NCI-H2227 (cell line): ENCODE results near the gene SFTPB.
"Not testable (repeated sequence)": the region's sequence is repeated elsewhere in the genome, so short reads cannot be mapped to it uniquely, and the experiment has no call there.

ENCODE experiments used
- DNase-seq: peaks from one replicate; lab custom pipeline; 2025; ENCODE audit not compliant: unreplicated experiment; lab: John Stamatoyannopoulos, UW

Gene SFTPB

DNA sequence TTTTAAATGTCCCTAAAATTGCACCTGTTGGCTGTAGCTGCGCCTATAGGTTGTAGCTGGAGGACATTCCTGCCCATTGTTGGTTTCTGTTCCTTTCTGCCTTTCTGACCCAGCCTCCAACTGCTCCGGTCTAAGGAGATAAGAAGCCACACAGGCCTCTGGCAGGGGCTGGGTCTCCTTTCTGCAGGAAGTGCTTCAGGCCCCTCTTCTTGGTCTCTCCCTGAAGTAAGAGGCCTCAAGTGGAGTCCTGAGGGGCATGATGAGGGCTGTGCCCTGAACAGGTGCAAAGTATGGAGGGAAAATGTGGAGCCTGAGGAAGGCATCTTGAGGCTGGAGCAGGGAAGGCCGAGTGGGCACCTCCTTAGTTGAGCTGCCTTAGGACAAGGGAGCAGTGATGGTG lies 10.4 kb upstream of the SFTPB start:
- no peak for DNase-seq

DNA sequence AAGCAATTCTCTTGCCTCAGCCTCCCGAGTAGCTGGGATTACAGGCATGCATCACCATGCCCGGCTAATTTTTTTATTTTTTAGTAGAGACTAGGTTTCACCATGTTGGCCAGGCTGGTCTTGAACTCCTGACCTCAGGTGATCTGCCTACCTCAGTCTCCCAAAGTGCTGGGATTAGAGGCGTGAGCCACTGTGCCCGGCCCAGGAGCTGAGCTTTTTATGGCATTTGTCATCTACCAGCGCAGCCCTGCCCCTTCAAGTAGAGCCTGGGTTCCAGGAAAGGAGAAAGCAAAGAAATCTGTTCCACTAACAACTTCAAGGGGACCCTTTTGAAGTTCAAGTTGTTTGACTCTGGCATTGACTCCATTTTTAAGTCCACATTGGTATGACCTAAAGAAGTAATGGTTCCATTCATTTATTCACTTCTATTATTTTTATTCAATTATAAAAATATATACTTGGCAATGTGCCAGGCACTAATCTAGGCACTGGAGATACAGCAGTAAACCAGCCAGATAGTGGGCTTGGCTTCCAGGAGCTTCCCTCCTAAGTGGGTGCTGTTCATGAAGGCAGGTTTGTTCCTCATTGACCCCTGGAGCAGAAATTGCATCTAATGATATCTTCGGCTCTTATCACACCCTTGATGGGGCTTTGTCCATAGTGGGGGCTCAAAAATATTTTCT lies 8.0 kb upstream of the SFTPB start:
- DNase-seq, result no peak

DNA sequence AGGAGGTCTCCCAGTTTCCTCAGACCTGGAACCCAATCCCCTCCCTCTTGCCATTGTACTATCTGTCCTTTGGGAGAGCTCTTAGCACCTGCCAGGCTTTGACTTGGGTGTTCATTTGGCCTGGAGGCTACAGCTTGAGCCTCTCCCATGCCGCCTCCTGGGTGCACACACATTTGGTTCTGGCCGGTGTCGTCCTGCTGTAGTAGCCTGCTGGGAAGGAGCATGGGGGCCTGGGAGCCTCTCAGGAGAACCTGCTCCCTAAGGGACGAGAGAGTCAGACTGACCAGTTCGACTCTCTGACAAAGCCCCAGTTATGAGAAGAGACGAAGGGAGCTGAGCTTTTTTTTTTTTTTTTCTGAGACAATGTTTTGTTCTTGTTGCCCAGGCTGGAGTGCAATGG lies 7.4 kb upstream of the SFTPB start:
- no peak for DNase-seq

DNA sequence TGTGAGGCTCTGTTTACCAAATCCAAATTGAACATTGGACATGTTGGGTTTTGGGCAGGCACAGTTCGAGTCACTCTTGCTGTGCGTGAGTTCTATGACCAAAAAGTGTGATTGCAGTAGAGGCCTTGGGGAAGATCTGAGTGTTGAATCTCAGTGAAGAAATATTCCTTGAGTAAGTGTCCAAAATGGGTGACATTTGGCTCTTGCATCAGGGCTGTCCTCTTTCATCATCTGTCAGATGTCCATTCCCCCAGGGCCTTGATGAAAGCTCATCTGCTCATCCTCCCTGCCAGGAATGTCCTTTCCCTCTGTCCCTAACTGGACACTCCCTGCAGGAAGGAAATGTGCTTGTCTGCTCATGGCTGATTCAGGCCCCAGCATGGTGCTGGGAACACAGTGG lies 6.4 kb upstream of the SFTPB start:
- no peak for DNase-seq

DNA sequence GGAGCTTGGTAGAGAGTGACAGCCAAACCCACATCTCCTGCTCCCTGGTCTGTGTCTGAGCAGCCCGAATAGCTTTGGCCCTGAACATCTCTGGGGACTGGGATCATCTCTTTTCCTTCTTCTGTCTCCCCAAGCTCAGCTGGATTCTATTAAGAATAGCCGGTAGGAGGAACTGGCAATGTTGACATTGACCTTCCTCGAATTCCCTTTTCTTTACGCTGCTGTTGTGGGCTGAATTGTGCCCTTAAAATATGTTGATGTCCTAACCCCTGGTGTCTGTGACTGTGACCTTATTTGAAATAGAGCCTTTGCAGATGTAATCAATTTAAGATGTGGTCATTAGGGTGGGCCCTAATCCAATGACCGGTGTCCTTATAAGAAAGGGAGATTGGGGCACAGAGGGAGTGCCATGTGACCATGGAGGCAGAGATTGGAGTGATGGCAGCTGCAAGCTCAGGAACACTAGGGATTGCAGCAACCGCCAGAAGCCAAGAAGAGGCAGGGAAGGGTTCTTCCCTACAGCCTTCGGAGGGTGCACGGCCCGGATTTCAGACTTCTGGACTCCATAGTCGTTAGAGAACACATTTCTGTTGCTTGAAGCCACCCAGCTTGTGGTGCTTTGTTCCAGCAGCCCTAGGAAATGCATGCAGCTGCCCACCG lies 5.8 kb upstream of the SFTPB start:
- DNase-seq, result no peak

DNA sequence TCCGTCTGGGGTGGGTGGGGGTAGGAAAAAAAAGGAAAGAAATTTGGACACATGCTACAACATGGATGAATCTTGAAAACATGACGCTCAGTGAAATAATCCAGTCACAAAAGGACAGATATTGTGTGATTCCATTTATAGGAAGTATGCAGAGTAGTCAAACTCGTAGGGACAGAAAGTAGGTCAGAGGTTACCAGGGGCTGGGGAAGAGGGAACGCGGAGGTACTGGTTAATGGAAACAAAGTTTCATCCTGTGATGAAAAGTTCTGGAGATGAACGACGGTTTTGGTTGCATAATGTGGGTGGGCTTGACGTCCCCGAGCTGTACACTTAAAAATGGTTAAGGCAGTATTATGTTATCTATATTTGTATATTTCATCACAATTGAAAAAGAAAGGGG lies 4.5 kb upstream of the SFTPB start:
- DNase-seq, result no peak

DNA sequence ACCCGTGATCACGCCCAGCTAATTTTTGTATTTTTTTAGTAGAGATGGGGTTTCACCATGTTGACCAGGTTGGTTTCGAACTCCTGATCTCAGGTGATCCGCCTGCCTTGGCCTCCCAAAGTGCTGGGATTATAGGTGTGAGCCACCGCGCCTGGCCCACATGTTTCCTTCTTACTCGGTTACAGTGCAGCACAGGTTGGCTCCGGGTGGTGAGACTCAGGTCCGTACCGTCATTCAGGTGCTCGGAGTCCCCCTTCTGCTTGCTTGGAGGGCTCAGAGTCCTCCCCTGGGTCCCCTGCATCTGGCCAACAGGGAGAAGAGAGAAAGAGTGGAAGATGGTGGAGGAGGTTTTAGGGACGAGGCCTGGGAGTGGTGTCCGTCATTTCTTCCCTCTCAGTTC lies 2.4 kb upstream of the SFTPB start:
- not testable (repeated sequence) for DNase-seq

DNA sequence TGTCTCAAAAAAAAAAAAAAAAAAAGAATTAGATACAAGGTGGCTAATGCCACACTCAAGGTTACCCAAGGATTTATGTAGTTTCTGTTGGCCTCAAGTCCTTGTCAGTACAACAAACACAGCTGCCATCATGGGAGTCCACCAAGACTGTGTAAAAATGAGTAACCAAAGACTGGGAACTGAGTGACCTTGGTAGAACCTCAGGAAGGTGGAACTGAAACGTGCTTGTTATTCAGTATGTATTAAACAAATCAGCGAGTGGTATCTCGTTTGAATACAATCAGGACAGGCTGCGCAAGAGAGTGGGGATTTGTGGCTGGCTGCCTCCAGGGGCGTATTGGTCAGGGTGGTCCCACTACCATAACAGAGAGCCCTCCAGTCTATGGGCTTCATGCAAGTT lies 1.6 kb upstream of the SFTPB start:
- no peak for DNase-seq

DNA sequence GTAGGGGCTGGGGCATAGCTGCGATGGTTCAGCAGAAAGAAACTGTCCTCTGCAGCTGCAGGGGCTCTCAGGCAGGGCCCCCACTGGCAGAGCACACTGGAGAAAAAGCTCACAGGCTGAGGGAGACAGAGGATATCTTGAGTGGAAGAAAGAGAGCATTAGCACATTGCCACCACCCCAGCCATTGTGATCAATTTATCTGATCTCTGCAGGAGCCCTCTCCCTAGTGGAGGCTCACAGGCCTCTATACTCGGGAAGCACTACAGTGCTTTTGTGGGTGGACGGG lies 801 bp upstream of the SFTPB start:
- no peak for DNase-seq

DNA sequence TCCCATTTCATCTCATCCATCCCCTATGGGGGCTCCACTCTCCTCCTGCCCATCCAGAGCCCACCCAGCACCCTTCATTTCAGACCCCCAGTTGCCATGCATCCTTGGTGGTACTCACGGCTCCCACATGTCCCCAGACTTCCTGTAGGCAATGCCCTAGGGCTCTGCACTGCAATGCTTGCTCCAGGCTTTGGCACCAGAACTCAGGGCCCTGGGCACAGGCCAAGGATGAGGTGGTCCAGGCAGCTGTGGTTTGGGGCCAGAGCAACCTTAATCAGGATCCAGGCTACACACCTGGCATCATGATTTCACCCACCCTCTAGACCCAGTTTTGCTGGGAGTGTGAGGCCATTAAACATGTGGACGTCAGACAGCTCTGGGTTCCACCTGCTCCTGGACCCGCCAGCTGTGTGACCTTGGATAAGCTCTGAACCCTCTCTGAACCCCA lies 414 bp downstream of the SFTPB start:
- no peak for DNase-seq

DNA sequence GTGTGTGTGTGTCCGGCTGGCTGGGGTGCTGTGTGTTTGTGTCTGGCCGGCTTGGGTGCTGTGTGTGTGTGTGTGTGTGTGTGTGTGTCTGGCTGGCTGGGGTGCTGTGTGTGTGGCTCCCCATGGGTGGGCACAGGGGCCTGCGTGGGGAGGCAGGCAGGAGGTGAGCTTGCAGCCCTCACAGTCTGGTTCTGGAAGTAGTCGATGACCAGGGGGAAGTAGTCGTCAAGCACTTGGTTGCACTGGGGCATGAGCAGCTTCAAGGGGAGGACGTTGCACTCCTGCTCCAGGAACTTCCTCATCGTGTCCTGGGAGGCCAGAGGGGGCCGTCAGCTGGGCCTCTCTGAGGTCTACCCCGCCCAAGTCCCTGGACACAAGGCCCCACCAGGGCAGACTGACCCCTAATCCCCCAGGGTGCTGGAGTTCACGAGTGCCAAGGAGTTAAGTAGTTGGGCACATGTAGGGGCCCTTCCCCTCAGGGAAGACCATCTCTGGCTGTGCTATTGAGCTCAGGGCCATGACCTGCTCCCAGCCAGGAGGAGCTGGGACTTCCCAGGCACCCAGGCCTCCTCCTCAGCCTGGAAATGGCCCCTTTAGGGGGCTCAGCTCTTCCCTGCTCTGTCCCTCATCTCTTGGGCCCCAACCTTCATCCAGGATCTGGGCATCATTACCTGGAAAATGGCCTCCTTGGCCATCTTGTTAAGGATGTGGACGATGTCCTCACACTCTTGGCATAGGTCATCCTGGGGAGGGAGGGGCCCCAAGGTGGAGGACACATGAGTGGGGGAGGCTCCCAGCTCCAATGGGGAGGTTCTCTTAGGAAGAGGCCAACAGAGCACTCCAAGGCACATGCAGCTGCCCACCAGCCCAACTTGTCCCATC lies 1.3 kb downstream of the SFTPB start:
- DNase-seq, result no peak

DNA sequence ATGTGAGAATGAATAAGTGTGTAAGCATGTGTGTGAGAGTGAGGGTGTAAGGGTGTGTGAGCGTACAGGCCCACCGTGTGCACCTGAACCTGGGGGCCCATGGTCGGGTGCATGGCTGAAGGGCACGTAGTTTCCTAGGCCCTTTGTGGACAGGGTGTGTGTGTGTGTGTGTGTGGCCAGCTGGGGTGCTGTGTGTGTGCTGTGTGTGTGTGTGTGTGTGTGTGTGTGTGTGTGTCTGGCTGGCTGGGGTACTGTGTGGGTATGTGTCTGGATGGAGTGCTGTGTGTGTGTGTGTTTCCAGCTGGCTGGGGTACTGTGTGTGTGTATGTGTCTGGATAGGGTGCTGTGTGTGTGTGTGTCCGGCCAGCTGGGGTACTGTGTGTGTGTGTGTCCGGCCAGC lies 2.0 kb downstream of the SFTPB start:
- DNase-seq, result no peak

DNA sequence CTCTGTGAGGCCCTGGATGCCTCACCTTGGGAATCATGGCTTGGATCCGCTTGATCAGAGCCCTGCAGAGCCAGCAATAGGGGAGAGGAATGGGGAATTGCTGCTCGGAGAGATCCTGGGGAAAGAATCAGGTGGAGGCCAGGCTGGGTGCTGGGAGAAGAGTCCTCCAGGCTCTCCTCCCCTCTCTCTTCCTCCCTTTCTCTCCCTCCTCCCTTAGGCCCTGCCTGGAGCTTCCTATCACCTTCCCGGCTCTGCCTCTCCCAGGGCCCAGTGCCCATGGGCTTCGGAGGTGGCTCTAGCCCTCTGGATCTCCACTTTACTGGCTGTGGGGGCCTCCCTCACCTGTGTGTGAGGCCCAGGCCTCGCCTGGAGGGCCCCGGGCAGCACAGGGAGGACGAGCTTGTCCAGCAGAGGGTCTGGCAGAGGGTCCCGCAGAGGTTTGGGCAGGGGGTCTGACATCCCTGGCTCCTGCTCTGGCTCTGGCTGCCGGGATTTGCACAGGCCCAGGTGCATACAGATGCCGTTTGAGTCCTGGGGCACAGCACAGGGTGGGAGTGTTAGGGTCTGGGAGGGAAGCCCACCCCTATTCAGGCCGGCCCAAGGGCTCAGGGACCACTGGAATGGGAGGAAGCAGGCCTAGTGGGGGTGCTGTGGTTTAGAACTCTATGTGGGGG lies 2.6 kb downstream of the SFTPB start:
- DNase-seq, result no peak

DNA sequence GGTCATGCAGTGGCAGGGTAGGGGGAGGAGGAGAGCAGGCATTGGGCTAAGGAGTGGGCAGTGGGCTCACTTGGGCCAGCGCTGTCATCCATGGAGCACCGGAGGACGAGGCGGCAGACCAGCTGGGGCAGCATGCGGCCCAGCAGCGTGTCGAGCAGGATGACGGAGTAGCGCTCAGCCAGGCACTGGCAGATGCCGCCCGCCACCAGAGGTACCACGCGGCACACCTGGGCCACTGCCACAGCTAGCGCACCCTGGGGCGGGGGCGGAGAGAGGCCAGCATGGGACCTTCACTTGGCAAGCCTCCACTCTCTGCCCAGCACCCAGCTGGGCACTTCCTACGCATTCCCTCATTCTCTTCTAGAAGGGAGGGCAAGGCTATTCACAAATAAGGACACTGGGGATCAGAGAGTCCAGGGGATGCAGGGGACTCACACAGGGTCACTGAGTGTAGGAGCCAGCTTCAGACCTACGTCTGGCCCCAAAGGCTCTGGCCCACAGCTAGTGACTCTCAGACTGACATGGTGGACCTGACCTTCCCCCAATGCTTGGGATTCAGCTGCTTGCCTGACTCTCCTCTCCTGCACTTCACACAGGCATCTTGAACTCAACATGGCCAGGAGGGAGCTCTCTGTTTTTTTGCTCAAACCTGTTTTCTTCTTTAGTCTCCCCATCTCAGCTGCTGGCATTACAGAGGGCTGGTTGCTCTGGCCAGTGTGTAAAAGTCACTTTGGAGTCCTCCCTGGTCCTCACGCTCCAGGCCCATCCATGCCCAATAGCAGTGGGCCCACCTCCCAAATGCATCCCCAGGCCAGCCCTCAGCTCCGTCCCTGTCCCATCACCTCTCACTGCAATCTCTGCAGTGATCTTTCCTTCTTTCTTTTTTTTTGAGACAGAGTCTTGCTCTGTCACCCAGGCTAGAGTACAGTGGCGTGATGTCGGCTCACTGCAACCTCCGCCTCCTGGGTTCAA lies 4.1 kb downstream of the SFTPB start:
- DNase-seq, result no peak

DNA sequence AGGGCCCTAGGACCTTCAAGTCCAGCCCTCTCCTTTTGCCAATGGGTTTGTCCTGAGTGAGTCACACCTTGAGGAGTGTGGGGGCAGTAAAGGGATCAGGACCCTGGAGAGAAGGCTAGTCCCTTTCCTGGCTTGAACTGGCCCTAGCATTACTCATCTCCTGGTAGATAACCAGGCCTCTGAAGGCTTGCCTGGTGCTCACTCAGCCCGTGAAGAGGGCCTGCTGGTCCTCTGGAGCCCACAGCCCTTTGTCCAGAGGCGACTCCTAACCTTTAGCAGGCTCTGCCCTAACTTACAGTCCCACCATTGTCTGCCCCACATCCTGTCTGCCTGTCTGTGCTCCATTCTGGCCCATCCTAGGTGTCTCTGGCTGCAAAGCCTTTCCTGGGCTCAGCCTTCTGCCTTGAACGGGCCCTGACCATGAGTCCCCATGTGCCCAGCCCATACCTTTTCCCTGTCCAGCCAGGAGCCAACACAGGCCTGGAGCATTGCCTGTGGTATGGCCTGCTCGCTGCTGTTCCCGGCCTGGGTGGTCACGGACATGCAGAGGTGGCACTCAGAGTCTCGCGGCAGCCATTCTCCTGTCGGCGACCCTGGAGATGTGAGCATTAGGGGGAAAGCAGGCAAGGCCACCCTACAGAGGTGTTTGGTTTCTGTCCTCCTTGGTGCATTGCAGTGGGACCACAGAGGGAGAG lies 5.0 kb downstream of the SFTPB start:
- DNase-seq, result no peak

DNA sequence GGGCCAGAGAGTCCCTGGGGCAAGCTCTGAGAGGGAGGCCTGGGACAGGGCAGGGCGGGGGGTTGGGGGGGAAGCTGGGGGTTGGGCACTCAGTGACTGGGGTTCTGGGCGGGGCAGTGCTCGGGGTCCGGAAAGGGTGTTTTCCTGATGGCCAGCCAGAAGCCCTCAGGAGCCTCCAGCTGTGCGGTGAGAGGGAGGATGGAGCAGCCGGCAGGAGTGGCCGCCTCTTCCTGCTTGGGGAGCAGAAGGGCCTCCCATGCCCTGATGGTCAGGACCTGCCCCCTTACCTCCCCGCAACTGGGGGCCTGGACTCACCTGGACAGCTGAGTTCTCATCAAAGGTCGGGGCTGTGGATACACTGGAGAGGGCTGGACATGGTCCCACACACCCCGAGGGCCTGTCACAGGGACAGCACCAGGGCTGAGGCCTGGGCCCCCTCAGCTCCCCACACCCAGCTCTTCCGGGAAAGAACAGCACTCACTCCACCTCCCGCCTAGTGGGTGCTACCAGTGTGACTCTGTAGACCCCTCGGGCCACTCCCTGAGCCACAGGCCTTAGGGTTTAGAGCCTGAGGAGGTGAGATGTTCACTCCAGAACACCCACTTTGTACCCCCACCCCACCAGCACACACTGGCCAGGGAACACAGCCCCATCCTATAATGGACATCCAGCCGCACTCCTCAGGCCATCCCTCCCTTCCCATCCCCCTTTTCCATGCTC lies 6.7 kb downstream of the SFTPB start:
- no peak for DNase-seq

DNA sequence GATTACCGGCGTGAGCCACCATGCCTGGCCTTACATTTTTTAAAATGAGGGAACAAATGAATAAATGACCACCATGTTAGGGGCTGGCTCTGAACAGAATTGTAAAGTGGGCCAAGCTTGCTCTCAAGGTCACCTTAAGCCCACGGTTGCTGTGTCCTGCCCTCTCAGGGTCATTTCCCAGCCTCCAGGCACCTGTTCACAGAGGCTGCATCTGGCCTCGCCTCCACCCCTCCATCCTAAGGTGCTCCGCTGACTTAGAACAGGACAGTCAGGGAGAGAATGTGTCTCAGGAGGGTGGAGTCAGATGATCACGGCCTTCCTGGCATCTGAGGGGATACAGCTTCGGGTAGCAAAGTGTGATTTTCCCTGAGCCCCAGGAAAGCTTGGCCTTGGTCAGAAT lies 7.3 kb downstream of the SFTPB start:
- no peak for DNase-seq

DNA sequence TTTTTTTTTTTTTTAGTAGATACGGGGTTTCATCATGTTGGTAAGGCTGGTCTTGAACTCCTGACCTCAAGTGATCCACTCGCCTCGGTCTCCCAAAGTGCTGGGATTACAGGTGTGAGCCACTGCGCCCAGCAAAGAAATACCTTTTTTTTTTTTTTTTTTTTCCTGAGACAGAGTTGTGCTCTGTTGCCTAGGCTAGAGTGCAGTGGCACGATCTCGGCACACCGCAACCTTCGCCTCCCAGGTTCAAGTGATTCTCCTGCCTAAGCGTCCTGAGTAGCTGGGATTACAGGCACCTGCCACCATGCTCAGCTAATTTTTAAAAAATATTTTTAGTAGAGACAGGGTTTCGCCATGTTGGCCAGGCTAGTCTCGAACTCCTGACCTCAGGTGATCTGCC lies 7.7 kb downstream of the SFTPB start:
- not testable (repeated sequence) for DNase-seq

DNA sequence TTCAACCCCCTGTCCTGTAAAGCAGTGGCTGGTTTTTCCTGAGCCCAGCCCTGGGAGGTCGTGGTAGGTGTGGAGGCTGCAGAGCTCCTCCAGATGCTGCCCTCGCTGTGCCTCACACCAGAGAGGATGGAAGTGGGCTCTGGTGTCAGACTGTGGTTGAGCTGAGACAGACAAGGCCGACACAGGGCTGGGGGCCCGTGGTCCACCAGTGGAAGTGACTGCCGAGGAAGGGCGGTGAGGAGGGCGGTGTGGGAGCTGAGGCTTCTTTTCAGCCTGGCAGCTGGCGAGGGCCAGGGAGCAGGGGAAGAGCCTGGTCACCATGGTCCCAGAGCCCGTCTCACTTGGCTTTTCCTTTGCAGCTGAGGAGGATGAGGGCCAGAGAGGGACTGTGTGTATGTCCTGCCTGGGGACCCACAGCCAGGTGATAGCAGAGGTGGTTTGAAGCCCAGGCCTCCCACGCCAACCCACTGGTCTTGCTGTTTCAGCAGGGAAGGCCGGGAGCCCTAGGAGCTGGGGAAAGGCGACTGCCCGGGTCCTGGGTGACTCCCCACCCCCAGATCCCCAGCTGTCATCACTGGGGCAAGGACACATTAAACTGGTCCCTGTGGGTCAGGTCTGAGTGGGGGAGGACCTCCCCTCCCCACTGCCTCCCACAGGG lies 8.5 kb downstream of the SFTPB start:
- no peak for DNase-seq
